Natural killer cell treated with Interleukin-12 subunit alpha and Interleukin-12 subunit beta and Interleukin-15 and Interleukin-18, amount 100 ng/mL, for 72 hours (primary cell): ENCODE data around the gene ACOD1. TPM values are rescaled to one million over a fixed set of nuclear protein-coding genes. Genes with fewer than 3 reads are reported as not detected.
"Not testable (repeated sequence)": the region's sequence is repeated elsewhere in the genome, so short reads cannot be mapped to it uniquely, and the experiment has no call there.

Experiments
- ATAC-seq, 2 donors: fragments of 150-1000 bp; cut with Tn5 transposase in 1 of 2; sonication (Bioruptor Pico), chemical (Tn5 transposase) in 1 of 2; 2 replicates each; pipeline ENCODE4 v1.10.0; 2021
- DNase-seq: peaks from one replicate; pipeline ENCODE4 v3.0.0; 2022; ENCODE audit warnings: low spot score
- H3K27ac Mint-ChIP-seq, 2 donors: 1 replicate in 1 of 2; 2 replicates in 1 of 2; pipeline ENCODE4 v1.8.0; 2022; ENCODE audit warnings: mixed read lengths in 2 of 2, mild to moderate bottlenecking in 1 of 2, moderate library complexity in 1 of 2
- H3K27me3 Mint-ChIP-seq, 2 donors: 1 replicate in 1 of 2; 2 replicates in 1 of 2; pipeline ENCODE4 v1.8.0; 2022; ENCODE audit warnings: mixed read lengths in 2 of 2
- H3K36me3 Mint-ChIP-seq: one replicate; pipeline ENCODE4 v1.8.0; 2022; ENCODE audit warnings: mixed read lengths
- H3K4me1 Mint-ChIP-seq, 2 donors: 1 replicate in 1 of 2; 2 replicates in 1 of 2; pipeline ENCODE4 v1.8.0; 2022; ENCODE audit warnings: low read depth in 2 of 2, mixed read lengths in 2 of 2, mild to moderate bottlenecking in 1 of 2
- H3K4me3 Mint-ChIP-seq: one replicate; pipeline ENCODE4 v1.8.0; 2022; ENCODE audit warnings: mixed read lengths
- H3K9me3 Mint-ChIP-seq: 2 replicates; pipeline ENCODE4 v1.8.0; 2022; ENCODE audit warnings: mixed read lengths
- total RNA-seq, 2 donors: library from RNA; stranded (reverse); gene quantifications; one replicate each; pipeline ENCODE4 v1.2.3, GENCODE V29; 2022

ACOD1 gene
- total RNA-seq, result not detected

GRCh38 chr13:76948149-76948548, at the start of gene ACOD1:
Gene ACOD1 (plus strand): TSS chr13:76948511. CDS start chr13:76948559, 48 bp downstream.
- no peak within 1 kb of the TSS for H3K27ac Mint-ChIP-seq
- no peak within 1 kb of the TSS for H3K4me3 Mint-ChIP-seq
- no peaks in the 10 kb centered on the region for H3K4me1 Mint-ChIP-seq
- no peaks in the 10 kb centered on the region for H3K9me3 Mint-ChIP-seq
- peaks cover 22 to 34% of the 10 kb centered on the region in 2 donors for H3K27me3 Mint-ChIP-seq
- no peak for DNase-seq
- no peaks in the 10 kb centered on the region for H3K36me3 Mint-ChIP-seq
- no peak for ATAC-seq

- H3K9me3 Mint-ChIP-seq, H3K4me1 Mint-ChIP-seq, H3K27ac Mint-ChIP-seq, H3K36me3 Mint-ChIP-seq, H3K4me3 Mint-ChIP-seq, ATAC-seq, DNase-seq: not testable (repeated sequence)
- H3K27me3 Mint-ChIP-seq, result peaks cover 35 to 60% of the 10 kb centered on the region in 2 donors
These were observed 49.2 kb upstream of the ACOD1 start for GRCh38 chr13:76899066-76899465.

- peaks cover 35 to 60% of the 10 kb centered on the region in 2 donors for H3K27me3 Mint-ChIP-seq
- no peak overlapping the region for H3K27ac Mint-ChIP-seq
- H3K36me3 Mint-ChIP-seq, result peaks cover 7% of the 10 kb centered on the region
- H3K4me1 Mint-ChIP-seq, result no peaks in the 10 kb centered on the region
- ATAC-seq, result peak in 1 of 2 donors; percentile 82
- peaks cover 5% of the 10 kb centered on the region for H3K9me3 Mint-ChIP-seq
- peak; percentile 83 for DNase-seq
- no peak overlapping the region for H3K4me3 Mint-ChIP-seq
These were observed 44.7 kb upstream of the ACOD1 start for GRCh38 chr13:76903544-76904162.

- Mint-ChIP-seq H3K36me3 (no peaks in the 10 kb centered on the region), H3K27ac (no peak overlapping the region), H3K27me3 (peaks cover 30 to 60% of the 10 kb centered on the region in 2 donors), H3K9me3 (no peaks in the 10 kb centered on the region), H3K4me3 (no peak overlapping the region), H3K4me1 (no peaks in the 10 kb centered on the region)
- ATAC-seq, result no peak
- no peak for DNase-seq
These were observed 43.8 kb upstream of the ACOD1 start for GRCh38 chr13:76904507-76904906.

GRCh38 chr13:76912476-76912875, 35.8 kb upstream of the ACOD1 start:
- DNase-seq (no peak), ATAC-seq (no peak)
- Mint-ChIP-seq H3K4me3 (no peak overlapping the region), H3K4me1 (no peaks in the 10 kb centered on the region), H3K27ac (no peak overlapping the region), H3K9me3 (no peaks in the 10 kb centered on the region), H3K36me3 (no peaks in the 10 kb centered on the region), H3K27me3 (peaks cover 32 to 33% of the 10 kb centered on the region in 2 donors)

DNA sequence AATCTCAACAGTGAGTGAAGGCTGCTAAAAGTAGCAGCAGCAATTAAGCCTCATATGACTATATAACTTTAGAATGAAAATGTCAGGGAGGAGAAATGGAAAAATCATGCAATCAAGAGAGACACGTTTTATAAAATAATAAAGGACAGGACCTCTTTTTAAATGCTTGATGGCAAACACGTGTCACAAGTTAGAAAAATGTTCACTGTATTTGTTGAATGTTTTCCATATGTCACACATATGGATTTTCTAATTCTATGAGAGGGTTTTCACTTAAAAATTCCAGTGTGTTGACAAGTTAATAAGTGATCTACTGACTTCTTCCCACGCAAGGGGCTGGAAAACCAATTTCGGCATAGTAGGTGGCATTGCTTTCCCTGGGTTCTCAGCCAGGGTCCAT, 34.4 kb upstream of the ACOD1 start:
- no peaks in the 10 kb centered on the region for H3K36me3 Mint-ChIP-seq
- H3K4me1 Mint-ChIP-seq, result no peaks in the 10 kb centered on the region
- no peak overlapping the region for H3K27ac Mint-ChIP-seq
- no peak overlapping the region for H3K4me3 Mint-ChIP-seq
- ATAC-seq (no peak), DNase-seq (no peak)
- peaks cover 35 to 38% of the 10 kb centered on the region in 2 donors for H3K27me3 Mint-ChIP-seq
- no peaks in the 10 kb centered on the region for H3K9me3 Mint-ChIP-seq

DNA sequence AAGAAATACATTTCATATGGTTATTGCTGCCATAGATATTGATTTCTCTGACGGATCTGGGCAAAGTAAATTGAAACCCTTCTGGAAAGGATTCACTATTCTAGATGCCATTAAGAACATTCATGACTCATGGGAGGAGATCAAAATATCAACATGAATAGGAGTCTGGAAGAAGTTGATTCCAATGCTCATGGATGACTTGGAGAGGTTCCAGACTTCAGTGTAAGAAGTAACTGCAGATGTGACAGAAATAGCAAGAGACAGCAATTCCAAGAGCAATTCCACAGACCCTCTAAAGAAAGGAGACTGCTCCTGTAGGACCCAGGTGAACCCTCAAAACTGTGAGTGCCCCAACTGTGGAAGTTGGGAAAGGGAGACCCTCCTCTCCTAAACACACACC, 31.2 kb upstream of the ACOD1 start:
- H3K27ac Mint-ChIP-seq, result no peak overlapping the region

GRCh38 chr13:76917755-76918481, 30.4 kb upstream of the ACOD1 start:
- not testable (repeated sequence) for H3K36me3 Mint-ChIP-seq, H3K9me3 Mint-ChIP-seq, H3K4me3 Mint-ChIP-seq, H3K4me1 Mint-ChIP-seq, DNase-seq, ATAC-seq, H3K27ac Mint-ChIP-seq
- H3K27me3 Mint-ChIP-seq, result peaks cover 51 to 52% of the 10 kb centered on the region in 2 donors

More for the DNA sequence above, 31.2 kb upstream of the ACOD1 start:
- no peaks in the 10 kb centered on the region for H3K9me3 Mint-ChIP-seq
- DNase-seq, result no peak
- H3K4me3 Mint-ChIP-seq, result no peak overlapping the region
- no peaks in the 10 kb centered on the region for H3K36me3 Mint-ChIP-seq
- peaks cover 45 to 47% of the 10 kb centered on the region in 2 donors for H3K27me3 Mint-ChIP-seq
- ATAC-seq, result no peak
- H3K4me1 Mint-ChIP-seq, result no peaks in the 10 kb centered on the region

GRCh38 chr13:76921516-76921915, 26.8 kb upstream of the ACOD1 start:
- peaks cover 51 to 58% of the 10 kb centered on the region in 2 donors for H3K27me3 Mint-ChIP-seq

DNA sequence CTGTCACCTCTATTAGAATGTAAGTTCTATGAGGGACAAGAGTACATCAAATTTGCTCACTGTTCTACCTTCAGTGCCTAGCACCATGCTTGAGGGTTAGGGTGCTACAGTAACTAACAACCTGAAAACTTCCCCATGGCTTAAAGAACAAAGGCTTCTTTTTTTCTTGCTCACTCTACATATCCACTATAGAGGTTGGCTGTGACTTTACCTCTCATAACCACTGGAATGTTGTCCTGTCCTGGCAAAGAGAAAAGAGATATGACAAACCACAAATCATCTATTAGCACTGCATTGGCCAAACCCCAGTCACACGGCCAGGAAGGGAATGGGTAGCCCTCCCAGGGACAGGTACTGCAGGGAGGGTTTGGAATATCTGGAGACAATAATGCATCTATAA, 23.2 kb upstream of the ACOD1 start:
- Mint-ChIP-seq H3K9me3 (no peaks in the 10 kb centered on the region), H3K4me1 (peaks cover 11 to 17% of the 10 kb centered on the region in 2 donors), H3K27me3 (peaks cover 36 to 41% of the 10 kb centered on the region in 2 donors), H3K36me3 (no peaks in the 10 kb centered on the region), H3K4me3 (no peak overlapping the region), H3K27ac (no peak overlapping the region)
- no peak for DNase-seq
- ATAC-seq, result no peak

More at GRCh38 chr13:76921516-76921915, 26.8 kb upstream of the ACOD1 start:
- Mint-ChIP-seq H3K4me1 (no peaks in the 10 kb centered on the region), H3K27ac (no peak overlapping the region), H3K4me3 (no peak overlapping the region), H3K9me3 (no peaks in the 10 kb centered on the region), H3K36me3 (no peaks in the 10 kb centered on the region)
- DNase-seq (no peak), ATAC-seq (no peak)

- no peak for ATAC-seq
- Mint-ChIP-seq H3K27ac (peak overlapping the region in 1 of 2 donors; percentile 61), H3K4me3 (no peak overlapping the region), H3K9me3 (no peaks in the 10 kb centered on the region), H3K27me3 (peaks cover 36 to 42% of the 10 kb centered on the region in 2 donors), H3K4me1 (peaks cover 11 to 17% of the 10 kb centered on the region in 2 donors), H3K36me3 (peaks cover 5% of the 10 kb centered on the region)
- no peak for DNase-seq
These were observed 20.4 kb upstream of the ACOD1 start for GRCh38 chr13:76927955-76928354.

GRCh38 chr13:76928456-76928855, 19.9 kb upstream of the ACOD1 start:
- DNase-seq (no peak), ATAC-seq (no peak)
- no peak overlapping the region for H3K4me3 Mint-ChIP-seq
- H3K9me3 Mint-ChIP-seq, result no peaks in the 10 kb centered on the region
- no peak overlapping the region for H3K27ac Mint-ChIP-seq
- H3K36me3 Mint-ChIP-seq, result peaks cover 5% of the 10 kb centered on the region
- H3K27me3 Mint-ChIP-seq, result peaks cover 33 to 39% of the 10 kb centered on the region in 2 donors
- peaks cover 11 to 17% of the 10 kb centered on the region in 2 donors for H3K4me1 Mint-ChIP-seq

GRCh38 chr13:76929320-76929719, 19.0 kb upstream of the ACOD1 start:
- H3K4me1 Mint-ChIP-seq, result peaks cover 11 to 17% of the 10 kb centered on the region in 2 donors
- DNase-seq (no peak), ATAC-seq (no peak)
- no peaks in the 10 kb centered on the region for H3K9me3 Mint-ChIP-seq
- peaks cover 5% of the 10 kb centered on the region for H3K36me3 Mint-ChIP-seq
- no peak overlapping the region for H3K27ac Mint-ChIP-seq
- no peak overlapping the region for H3K4me3 Mint-ChIP-seq
- H3K27me3 Mint-ChIP-seq, result peaks cover 33 to 38% of the 10 kb centered on the region in 2 donors

GRCh38 chr13:76929851-76930374, 18.4 kb upstream of the ACOD1 start:
- H3K27ac Mint-ChIP-seq, result no peak overlapping the region

More at GRCh38 chr13:76929851-76930374, 18.4 kb upstream of the ACOD1 start:
- DNase-seq, result no peak
- H3K4me1 Mint-ChIP-seq, result peaks cover 11 to 17% of the 10 kb centered on the region in 2 donors
- peaks cover 29 to 37% of the 10 kb centered on the region in 2 donors for H3K27me3 Mint-ChIP-seq
- peaks cover 5% of the 10 kb centered on the region for H3K36me3 Mint-ChIP-seq
- ATAC-seq, result no peak
- H3K4me3 Mint-ChIP-seq, result no peak overlapping the region
- no peaks in the 10 kb centered on the region for H3K9me3 Mint-ChIP-seq
